Karpas-422 (cell line): ENCODE data around the gene NTM. TPM values are rescaled to one million over a fixed set of nuclear protein-coding genes. Genes with fewer than 3 reads are reported as not detected.
"Not testable (repeated sequence)": the region's sequence is repeated elsewhere in the genome, so short reads cannot be mapped to it uniquely, and the experiment has no call there.

ENCODE experiments used
- DNase-seq: peaks from one replicate; pipeline ENCODE4 v3.0.0-alpha.2; 2015
- H2AFZ ChIP-seq: fragments of 200-600 bp; sonication (generic); 2 replicates; pipeline ENCODE4 v1.6.1; 2014; ENCODE audit warnings: antibody characterized with exemption, low read length, mixed read lengths
- H3K27ac ChIP-seq: fragments of 200-600 bp; sonication (generic); 2 replicates; pipeline ENCODE4 v1.5.1; 2014; ENCODE audit warnings: mild to moderate bottlenecking, low read length, moderate library complexity
- H3K27me3 ChIP-seq: fragments of 200-600 bp; sonication (generic); 2 replicates; pipeline ENCODE4 v1.6.1; 2014; ENCODE audit warnings: low read length, mixed read lengths
- H3K36me3 ChIP-seq: fragments of 200-600 bp; sonication (generic); 2 replicates; pipeline ENCODE4 v1.6.1; 2014; ENCODE audit warnings: low read length, mixed read lengths; ENCODE audit not compliant: insufficient read depth
- H3K4me1 ChIP-seq: fragments of 200-600 bp; sonication (generic); 2 replicates; pipeline ENCODE4 v1.6.1; 2014; ENCODE audit warnings: mild to moderate bottlenecking, low read length, mixed read lengths
- H3K4me2 ChIP-seq: fragments of 200-600 bp; sonication (generic); 2 replicates; pipeline ENCODE4 v1.6.1; 2014; ENCODE audit warnings: low read length, low read depth, mild to moderate bottlenecking; ENCODE audit not compliant: poor library complexity, severe bottlenecking
- H3K4me3 ChIP-seq: fragments of 200-600 bp; sonication (generic); 2 replicates; pipeline ENCODE4 v1.5.1; 2014; ENCODE audit warnings: mild to moderate bottlenecking, antibody characterized with exemption, low read length, mixed read lengths
- H3K79me2 ChIP-seq: fragments of 200-600 bp; sonication (generic); 2 replicates; pipeline ENCODE4 v1.6.1; 2014; ENCODE audit warnings: mild to moderate bottlenecking, low read length, mixed read lengths
- H3K9ac ChIP-seq: fragments of 200-600 bp; sonication (generic); 2 replicates; pipeline ENCODE4 v1.6.0; 2014; ENCODE audit warnings: low read length
- H3K9me2 ChIP-seq: fragments of 200-600 bp; sonication (generic), shearing (Covaris generic); replicated peaks from 2 replicates; pipeline ENCODE4 v1.6.0; 2014; ENCODE audit warnings: mild to moderate bottlenecking, low read length, moderate library complexity; ENCODE audit not compliant: insufficient read depth
- H3K9me3 ChIP-seq: fragments of 300-700, 200-600 bp; sonication (generic); 2 replicates; pipeline ENCODE4 v1.6.1; 2014; ENCODE audit warnings: low read length, mixed read lengths
- H4K20me1 ChIP-seq: fragments of 200-600 bp; sonication (generic); 2 replicates; pipeline ENCODE4 v1.6.1; 2014; ENCODE audit warnings: mild to moderate bottlenecking, antibody characterized with exemption, low read length, low read depth; ENCODE audit not compliant: insufficient read depth
- total RNA-seq: library from RNA; depleted of rRNA; stranded (reverse); fragments of >200 nt; shearing (Covaris generic); gene quantifications from 2 replicates; pipeline ENCODE4 v1.2.3, GENCODE V29; 2014; ENCODE audit warnings: low replicate concordance

NTM gene
- total RNA-seq, 1 experiment from 2014 or later: not detected

DNA sequence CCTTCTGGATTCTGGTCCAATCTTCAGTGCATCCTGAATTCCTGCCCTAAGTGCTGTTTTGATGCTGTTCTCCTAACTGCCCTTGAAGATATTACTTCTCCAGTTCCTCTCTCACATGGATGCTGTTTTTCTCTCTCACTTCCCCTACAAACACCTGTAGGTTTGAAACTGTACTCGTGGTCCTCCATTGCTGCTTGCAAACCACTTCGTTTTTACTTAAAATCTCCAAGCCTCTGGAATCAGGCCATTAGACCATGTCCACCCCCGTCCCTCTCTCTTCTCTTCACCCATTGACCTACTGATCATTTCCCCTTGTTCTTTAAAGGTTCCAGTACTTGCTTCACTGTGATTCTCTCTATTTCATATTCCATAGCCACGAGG is 988.1 kb downstream of the NTM start:
- no peaks in the 10 kb centered on the region for H3K79me2 ChIP-seq
- H3K4me3 ChIP-seq: no peak overlapping the region
- H3K9ac ChIP-seq: no peak overlapping the region
- H3K9me3 ChIP-seq: no peaks in the 10 kb centered on the region
- H3K9me2 ChIP-seq: no peaks in the 10 kb centered on the region
- no peak for DNase-seq
- no peak overlapping the region for H3K27ac ChIP-seq
- H3K36me3 ChIP-seq: no peaks in the 10 kb centered on the region
- no peak overlapping the region for H3K4me2 ChIP-seq
- no peaks in the 10 kb centered on the region for H3K4me1 ChIP-seq
- H3K27me3 ChIP-seq: no peaks in the 10 kb centered on the region
- no peak overlapping the region for H2AFZ ChIP-seq
- H4K20me1 ChIP-seq: no peaks in the 10 kb centered on the region

- no peak overlapping the region for H3K9ac ChIP-seq
- no peaks in the 10 kb centered on the region for H4K20me1 ChIP-seq
- DNase-seq: no peak
- H3K27me3 ChIP-seq: no peaks in the 10 kb centered on the region
- H3K9me2 ChIP-seq: no peaks in the 10 kb centered on the region
- H3K27ac ChIP-seq: no peak overlapping the region
- H3K36me3 ChIP-seq: no peaks in the 10 kb centered on the region
- H3K9me3 ChIP-seq: no peaks in the 10 kb centered on the region
- H3K4me1 ChIP-seq: no peaks in the 10 kb centered on the region
- no peak overlapping the region for H3K4me3 ChIP-seq
- H3K4me2 ChIP-seq: no peak overlapping the region
- H2AFZ ChIP-seq: no peak overlapping the region
- no peaks in the 10 kb centered on the region for H3K79me2 ChIP-seq
Measured at GRCh38 chr11:132361011-132361550, 990.7 kb downstream of the NTM start.

DNA sequence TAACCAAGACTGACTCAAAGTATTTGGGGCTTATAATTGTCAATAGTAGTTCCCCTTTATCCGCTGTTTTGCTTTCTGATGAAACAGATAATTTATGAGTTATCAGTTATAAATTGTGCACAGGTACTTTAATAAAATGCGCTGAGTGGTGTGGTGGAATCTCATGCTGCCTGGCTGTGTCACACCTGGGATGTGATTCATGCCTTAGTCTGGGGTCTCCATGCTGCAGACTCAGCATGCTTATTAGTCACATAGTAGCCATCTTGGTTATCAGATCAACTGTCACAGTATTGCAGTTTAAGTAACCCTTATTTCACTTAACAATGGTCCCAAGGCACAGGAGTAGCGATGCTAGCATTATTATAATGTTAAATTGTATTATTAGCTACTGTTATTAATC is 995.2 kb downstream of the NTM start:
- Histone ChIP-seq H3K9me2 (no peaks in the 10 kb centered on the region), H3K27me3 (no peaks in the 10 kb centered on the region), H3K79me2 (no peaks in the 10 kb centered on the region), H3K4me1 (no peaks in the 10 kb centered on the region), H3K4me2 (no peak overlapping the region), H3K4me3 (no peak overlapping the region), H3K9ac (no peak overlapping the region), H2AFZ (no peak overlapping the region), H3K36me3 (no peaks in the 10 kb centered on the region), H3K27ac (no peak overlapping the region), H3K9me3 (no peaks in the 10 kb centered on the region), H4K20me1 (no peaks in the 10 kb centered on the region)
- no peak for DNase-seq

DNA sequence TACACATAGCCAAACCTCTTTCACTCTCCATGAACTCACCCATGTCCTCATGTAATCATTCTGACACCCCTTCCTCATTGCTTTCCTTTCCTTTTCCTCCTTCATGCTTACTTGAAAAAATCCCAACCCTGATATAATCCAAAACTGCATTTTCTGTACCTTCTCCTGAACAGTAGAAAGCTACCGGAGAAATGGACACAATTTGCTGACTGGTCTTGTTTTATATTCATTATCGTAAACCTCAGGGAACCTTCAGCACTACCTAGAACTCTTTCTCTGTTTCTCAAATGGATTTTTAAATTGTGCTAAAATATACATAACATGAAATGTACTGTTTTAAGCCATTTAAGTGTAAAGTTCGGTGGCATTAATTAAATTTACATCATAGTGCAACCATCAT is 996.9 kb downstream of the NTM start:
- H3K79me2 ChIP-seq: no peaks in the 10 kb centered on the region
- H3K9me3 ChIP-seq: no peaks in the 10 kb centered on the region
- no peaks in the 10 kb centered on the region for H3K4me1 ChIP-seq
- no peak overlapping the region for H2AFZ ChIP-seq
- no peaks in the 10 kb centered on the region for H3K9me2 ChIP-seq
- H3K9ac ChIP-seq: no peak overlapping the region
- H3K36me3 ChIP-seq: no peaks in the 10 kb centered on the region
- no peaks in the 10 kb centered on the region for H3K27me3 ChIP-seq
- no peak overlapping the region for H3K27ac ChIP-seq
- DNase-seq: no peak
- no peaks in the 10 kb centered on the region for H4K20me1 ChIP-seq
- no peak overlapping the region for H3K4me3 ChIP-seq
- no peak overlapping the region for H3K4me2 ChIP-seq

DNA sequence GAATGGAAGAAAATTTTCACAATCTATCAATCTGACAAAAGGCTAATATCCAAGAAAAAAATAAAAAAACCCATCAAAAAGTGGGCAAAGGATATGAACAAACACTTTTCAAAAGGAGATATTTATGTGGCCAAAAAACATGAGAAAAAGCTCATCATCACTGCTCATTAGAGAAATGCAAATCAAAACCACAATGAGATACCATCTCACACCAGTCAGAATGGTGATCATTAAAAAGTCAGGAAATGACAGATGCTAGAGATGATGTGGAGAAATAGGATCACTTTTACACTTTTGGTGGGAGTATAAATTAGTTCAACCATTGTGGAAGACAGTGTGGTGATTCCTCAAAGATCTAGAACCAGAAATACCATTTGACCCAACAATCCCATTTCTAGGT is 999.7 kb downstream of the NTM start:
- H3K4me2 ChIP-seq, H3K4me3 ChIP-seq, H3K27ac ChIP-seq, H3K9me3 ChIP-seq, H3K4me1 ChIP-seq, H3K27me3 ChIP-seq, H2AFZ ChIP-seq, H3K36me3 ChIP-seq, H3K9me2 ChIP-seq, H4K20me1 ChIP-seq, H3K79me2 ChIP-seq, H3K9ac ChIP-seq, DNase-seq: not testable (repeated sequence)

DNA sequence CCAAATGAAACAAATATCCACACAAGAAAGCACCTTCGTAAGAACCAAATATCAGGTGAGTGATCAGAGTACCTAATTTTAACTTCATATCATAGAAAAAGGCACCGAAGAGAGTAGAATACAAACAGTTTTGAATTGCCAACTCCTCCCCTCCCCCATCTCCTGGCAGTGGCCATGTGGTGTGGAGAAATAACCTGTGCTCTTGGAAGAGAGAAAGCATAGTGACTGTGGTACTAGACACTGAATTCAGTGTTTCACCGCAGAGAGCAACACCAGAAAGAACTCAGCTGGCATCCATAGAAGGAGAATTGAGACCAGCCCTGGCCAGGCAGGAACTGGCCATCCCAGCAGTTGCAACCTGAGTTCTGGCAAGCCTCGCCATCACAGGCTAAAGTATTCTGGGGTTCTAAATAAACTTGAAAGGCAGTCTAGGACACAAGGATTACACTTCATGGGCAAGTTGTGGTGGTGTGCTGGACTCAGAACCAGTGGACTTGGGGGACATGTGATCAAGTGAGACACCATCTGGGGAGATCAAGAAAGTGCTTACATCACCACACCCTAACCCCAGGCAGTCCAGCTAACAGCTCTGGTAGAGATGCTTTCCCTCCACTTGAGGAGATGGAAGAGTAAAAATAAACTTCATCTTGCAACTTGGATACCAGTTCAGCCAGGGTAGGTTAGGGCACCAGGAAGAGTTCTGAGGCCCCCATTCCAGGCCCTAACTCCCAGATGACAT is 1003.2 kb downstream of the NTM start:
- H4K20me1 ChIP-seq: no peaks in the 10 kb centered on the region
- no peak overlapping the region for H3K9ac ChIP-seq
- H3K9me2 ChIP-seq: no peaks in the 10 kb centered on the region
- no peak overlapping the region for H3K4me2 ChIP-seq
- no peaks in the 10 kb centered on the region for H3K79me2 ChIP-seq
- H3K27ac ChIP-seq: no peak overlapping the region
- no peaks in the 10 kb centered on the region for H3K27me3 ChIP-seq
- no peaks in the 10 kb centered on the region for H3K4me1 ChIP-seq
- no peak for DNase-seq
- no peaks in the 10 kb centered on the region for H3K36me3 ChIP-seq
- no peak overlapping the region for H2AFZ ChIP-seq
- H3K4me3 ChIP-seq: no peak overlapping the region
- no peaks in the 10 kb centered on the region for H3K9me3 ChIP-seq

DNA sequence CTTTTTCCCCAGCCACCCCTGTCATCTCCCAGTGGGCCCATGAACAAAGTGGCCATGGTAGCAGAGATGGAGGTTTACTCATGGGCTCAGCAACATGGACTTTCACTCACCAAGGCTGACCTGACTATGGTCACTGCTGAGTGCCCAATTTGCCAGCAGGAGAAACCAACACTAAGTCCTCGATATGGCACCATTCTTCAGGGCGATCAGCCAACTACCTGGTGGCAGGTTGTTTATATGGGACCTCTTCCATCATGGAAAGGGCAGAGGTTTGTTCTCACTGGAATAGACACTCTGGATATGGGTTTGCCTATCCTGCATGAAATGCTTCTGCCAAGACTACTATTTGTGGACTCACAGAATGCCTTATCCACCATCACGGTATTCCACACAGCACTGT is 1009.1 kb downstream of the NTM start:
- H3K27ac ChIP-seq: no peak overlapping the region
- H4K20me1 ChIP-seq: no peaks in the 10 kb centered on the region
- H3K4me2 ChIP-seq: no peak overlapping the region
- H3K27me3 ChIP-seq: no peaks in the 10 kb centered on the region
- H3K4me1 ChIP-seq: no peaks in the 10 kb centered on the region
- no peaks in the 10 kb centered on the region for H3K79me2 ChIP-seq
- H3K9ac ChIP-seq: no peak overlapping the region
- H3K36me3 ChIP-seq: no peaks in the 10 kb centered on the region
- no peak overlapping the region for H3K4me3 ChIP-seq
- no peaks in the 10 kb centered on the region for H3K9me2 ChIP-seq
- H3K9me3 ChIP-seq: no peaks in the 10 kb centered on the region
- no peak overlapping the region for H2AFZ ChIP-seq
- DNase-seq: no peak
